Left cardiac atrium (tissue), 4 donors: Measurements from ENCODE around the gene RNH1. TPM values are rescaled to one million over a fixed set of nuclear protein-coding genes. Genes with fewer than 3 reads are reported as not detected.

Source experiments
- ATAC-seq, 2 donors: fragments of 200-7000 bp; cut with Tn5 transposase; one replicate each; pipeline ENCODE4 v1.9.1; 2020; ENCODE audit warnings: mild to moderate bottlenecking in 2 of 2, moderate library complexity in 2 of 2
- DNase-seq: peaks from one replicate; pipeline ENCODE4 v3.0.0-alpha.2; 2020
- intact Hi-C, 2 donors: fragments of 100-400 bp; cut with DNase I; formaldehyde crosslinking; loops; one replicate each; pipeline versions ENCODE4 v1.14.1 to v1.15.1; 2022 to 2023
- total RNA-seq, 2 donors: library from RNA; stranded (reverse); fragmentation: NEBNext Ultra II Directional; extraction: Animal tissue kit (Norgen Biotek cat#: 25700); gene quantifications; one replicate each; pipeline ENCODE4 v1.2.1, GENCODE V29; 2021
- donor health status: DM: no; HTN: yes; CAD: no.
- donor health status: DM: no; HTN: yes; CAD: no; lungs with severe emphysema.
- donor health status: DM: yes; HTN: yes; CAD: no.
- donor health status: Dilated cardiomyopathy.

The RNH1 gene
- total RNA-seq, 2 donors from 2014 or later = 153 to 159 TPM

- DNase-seq = no peak
- intact Hi-C loops = no loop called here
Measured at GRCh38 chr11:490186-490929, 16.7 kb downstream of the RNH1 start.

GRCh38 chr11:489610-490185, 17.3 kb downstream of the RNH1 start:
- no peak for ATAC-seq
- no peak for DNase-seq
- intact Hi-C loops = no loop called here

More at GRCh38 chr11:490186-490929, 16.7 kb downstream of the RNH1 start:
- ATAC-seq = no peak

- DNase-seq (no peak), ATAC-seq (no peak)
- intact Hi-C loops = no loop called here
Measured at GRCh38 chr11:488992-489391, 18.1 kb downstream of the RNH1 start.

GRCh38 chr11:488579-488978, 18.5 kb downstream of the RNH1 start:
- ATAC-seq = no peak

GRCh38 chr11:488062-488461, 19.0 kb downstream of the RNH1 start:
- intact Hi-C loops = no loop called here
- ATAC-seq = no peak
- DNase-seq = no peak

More at GRCh38 chr11:488579-488978, 18.5 kb downstream of the RNH1 start:
- DNase-seq = no peak
- intact Hi-C loops = no loop called here

- DNase-seq (no peak), ATAC-seq (no peak)
- intact Hi-C loops = no loop called here
Measured at GRCh38 chr11:487571-488021, 19.4 kb downstream of the RNH1 start.

GRCh38 chr11:486189-486588, 20.9 kb downstream of the RNH1 start:
- no peak for DNase-seq
- intact Hi-C loops = no loop called here
- ATAC-seq = no peak

GRCh38 chr11:484616-485015, 22.4 kb downstream of the RNH1 start:
- DNase-seq = no peak
- intact Hi-C loops = no loop called here
- no peak for ATAC-seq

GRCh38 chr11:479311-479710, 27.7 kb downstream of the RNH1 start:
- intact Hi-C loops = no loop called here
- DNase-seq (no peak), ATAC-seq (no peak)

GRCh38 chr11:477052-477715, 29.9 kb downstream of the RNH1 start:
- ATAC-seq (no peak), DNase-seq (no peak)
- intact Hi-C loops = no loop called here

GRCh38 chr11:476416-476815, 30.6 kb downstream of the RNH1 start:
- DNase-seq (no peak), ATAC-seq (no peak)
- intact Hi-C loops = no loop called here

GRCh38 chr11:475941-476340, 31.1 kb downstream of the RNH1 start:
- intact Hi-C loops = no loop called here
- DNase-seq (no peak), ATAC-seq (no peak)

- intact Hi-C loops = no loop called here
- DNase-seq (no peak), ATAC-seq (no peak)
Measured at GRCh38 chr11:474914-475506, 32.0 kb downstream of the RNH1 start.

GRCh38 chr11:473962-474785, 32.9 kb downstream of the RNH1 start:
- intact Hi-C loops = no loop called here
- DNase-seq (no peak), ATAC-seq (no peak)

- DNase-seq (no peak), ATAC-seq (no peak)
- intact Hi-C loops = no loop called here
Measured at GRCh38 chr11:473415-473814, 33.6 kb downstream of the RNH1 start.

GRCh38 chr11:472816-473215, 34.2 kb downstream of the RNH1 start:
- intact Hi-C loops = no loop called here
- DNase-seq (no peak), ATAC-seq (no peak)

GRCh38 chr11:472272-472671, 34.8 kb downstream of the RNH1 start:
- DNase-seq (no peak), ATAC-seq (no peak)
- intact Hi-C loops = no loop called here

GRCh38 chr11:471468-472145, 35.4 kb downstream of the RNH1 start:
- no peak for ATAC-seq

More at GRCh38 chr11:471468-472145, 35.4 kb downstream of the RNH1 start:
- no peak for DNase-seq
- intact Hi-C loops = no loop called here
